ENCODE measurements around the gene KMT2D. TPM values are rescaled to one million over a fixed set of nuclear protein-coding genes. Genes with fewer than 3 reads are reported as not detected.

KMT2D gene
- total RNA-seq, 1 experiment from 2014 or later, result 41.9 TPM

DNA sequence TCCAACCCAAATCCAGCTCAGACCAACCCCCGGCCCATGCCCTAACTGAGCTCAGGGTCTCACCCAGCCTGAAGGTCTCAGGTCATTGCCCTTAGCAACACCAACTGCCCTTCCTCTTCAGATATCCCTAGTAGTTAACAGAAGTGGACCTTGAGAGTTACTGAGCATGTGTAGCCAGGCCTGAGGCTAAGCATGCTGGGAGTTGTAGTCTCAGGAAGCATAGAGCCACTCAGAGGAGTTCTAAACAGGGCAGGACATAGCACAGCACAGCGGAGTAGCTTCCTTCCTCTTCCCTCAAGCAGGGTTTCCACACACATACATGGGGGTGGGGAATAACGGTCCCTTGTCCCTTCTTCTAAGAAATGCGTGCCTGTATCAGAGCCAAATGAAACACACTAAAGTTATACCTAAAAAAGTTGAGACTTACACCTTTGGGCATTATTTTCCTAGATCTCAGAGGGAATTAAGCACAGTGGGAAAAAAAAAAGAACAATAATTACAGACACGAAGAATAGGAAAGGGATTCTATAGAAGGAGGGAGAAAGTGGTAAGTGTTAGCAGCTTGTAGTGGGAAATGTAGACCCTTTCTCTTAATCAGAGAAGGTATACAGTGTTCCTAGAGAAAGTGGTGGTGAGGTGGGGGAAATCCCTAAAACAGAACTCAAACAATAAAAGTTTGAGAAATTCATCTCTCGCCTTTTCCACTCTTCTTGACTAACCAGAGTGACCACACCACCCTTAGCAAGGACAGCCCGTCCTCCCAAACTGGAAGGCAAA lies 4.4 kb downstream of the KMT2D start:
- ChIA-PET CTCF (no interaction called here), POLR2A (ENCODE audit: unreplicated experiment) (interaction anchor here (0.6 to 0.7 kb wide), 2 partner anchors 30 to 307 kb away, joined by 6 read pairs; no protein-coding TSS in a partner anchor)
- H3K27ac ChIP-seq (ENCODE audit: low read length), result no peak overlapping the region
- H3K4me3 ChIP-seq (ENCODE audit: low read length), result peak overlapping the region; percentile 87
- BruUV-seq (replicated peaks), result no TSS peak
- H3K9me2 ChIP-seq (replicated peaks; ENCODE audit: low read length), result no peaks in the 10 kb centered on the region
- peak overlapping the region; percentile 93 for H3K4me2 ChIP-seq (ENCODE audit: low read length)
- TF ChIP-seq CTCF (conservative IDR thresholded peaks at IDR 0.05; ENCODE audit: low read depth, low read length), result no peak
- TF ChIP-seq EZH2phosphoT487 (IDR thresholded peaks at IDR 0.05; ENCODE audit: borderline replicate concordance, low read length), result no peak
- TF ChIP-seq EZH2 (IDR thresholded peaks at IDR 0.05; ENCODE audit: low read length, unreplicated experiment), result no peak
- H2AFZ ChIP-seq (ENCODE audit: low read length), result no peak overlapping the region
- H3F3A ChIP-seq (ENCODE audit: low read length, unreplicated experiment), result no peaks in the 10 kb centered on the region
- DNase-seq, result peak; percentile 64
- intact Hi-C loops (cut with micrococcal nuclease), result no loop called here
- peaks cover 23% of the 10 kb centered on the region for H3K4me1 ChIP-seq (ENCODE audit: insufficient read depth, low read length)
- H3K9ac ChIP-seq (ENCODE audit: low read length), result no peak overlapping the region
- no peaks in the 10 kb centered on the region for H3K27me3 ChIP-seq (ENCODE audit: low read length)
- peaks cover 62% of the 10 kb centered on the region for H4K20me1 ChIP-seq (ENCODE audit: low read length)
- peaks cover 78% of the 10 kb centered on the region for H3K79me2 ChIP-seq (ENCODE audit: low read length)
- no peaks in the 10 kb centered on the region for H3K9me3 ChIP-seq (ENCODE audit: low read length)
- peak; percentile 48 for ATAC-seq
- H3K36me3 ChIP-seq (ENCODE audit: low read depth, low read length), result peaks cover 38% of the 10 kb centered on the region

DNA sequence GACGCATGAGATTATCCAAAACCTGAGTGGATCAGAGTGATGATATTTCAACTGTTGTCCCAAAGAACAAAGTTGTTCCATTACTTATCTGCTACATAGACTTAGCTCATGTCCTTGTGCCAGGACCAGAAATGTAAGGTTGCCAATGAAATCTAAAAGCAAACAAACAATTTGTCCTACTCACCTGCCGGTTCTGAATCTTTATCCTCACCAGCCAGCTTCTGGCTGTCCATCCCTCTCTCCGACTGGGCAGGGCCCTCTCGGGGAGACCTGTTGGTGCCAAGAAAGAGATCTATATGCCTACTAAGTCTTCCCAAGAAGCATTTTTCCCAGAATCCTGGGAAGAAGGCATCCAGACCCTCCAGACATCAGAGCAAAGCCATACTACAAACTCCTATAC lies 5.5 kb downstream of the KMT2D start:
- no peak for DNase-seq
- H3F3A ChIP-seq (ENCODE audit: low read length, unreplicated experiment), result no peaks in the 10 kb centered on the region
- ChIA-PET POLR2A (ENCODE audit: unreplicated experiment) (no interaction called here), CTCF (no interaction called here)
- H3K27ac ChIP-seq (ENCODE audit: low read length), result no peak overlapping the region
- no peak overlapping the region for H3K4me2 ChIP-seq (ENCODE audit: low read length)
- H3K4me1 ChIP-seq (ENCODE audit: insufficient read depth, low read length), result peaks cover 23% of the 10 kb centered on the region
- H3K9me3 ChIP-seq (ENCODE audit: low read length), result no peaks in the 10 kb centered on the region
- H2AFZ ChIP-seq (ENCODE audit: low read length), result no peak overlapping the region
- ATAC-seq, result no peak
- peaks cover 70% of the 10 kb centered on the region for H3K79me2 ChIP-seq (ENCODE audit: low read length)
- no peaks in the 10 kb centered on the region for H3K9me2 ChIP-seq (replicated peaks; ENCODE audit: low read length)
- intact Hi-C loops (cut with micrococcal nuclease), result no loop called here
- BruUV-seq (replicated peaks), result no TSS peak
- peaks cover 65% of the 10 kb centered on the region for H4K20me1 ChIP-seq (ENCODE audit: low read length)
- no peak overlapping the region for H3K9ac ChIP-seq (ENCODE audit: low read length)
- no peak for TF ChIP-seq EZH2phosphoT487 (IDR thresholded peaks at IDR 0.05; ENCODE audit: borderline replicate concordance, low read length)
- TF ChIP-seq EZH2 (IDR thresholded peaks at IDR 0.05; ENCODE audit: low read length, unreplicated experiment), result no peak
- no peak for TF ChIP-seq CTCF (conservative IDR thresholded peaks at IDR 0.05; ENCODE audit: low read depth, low read length)
- H3K27me3 ChIP-seq (ENCODE audit: low read length), result no peaks in the 10 kb centered on the region
- H3K4me3 ChIP-seq (ENCODE audit: low read length), result no peak overlapping the region
- H3K36me3 ChIP-seq (ENCODE audit: low read depth, low read length), result peaks cover 49% of the 10 kb centered on the region

DNA sequence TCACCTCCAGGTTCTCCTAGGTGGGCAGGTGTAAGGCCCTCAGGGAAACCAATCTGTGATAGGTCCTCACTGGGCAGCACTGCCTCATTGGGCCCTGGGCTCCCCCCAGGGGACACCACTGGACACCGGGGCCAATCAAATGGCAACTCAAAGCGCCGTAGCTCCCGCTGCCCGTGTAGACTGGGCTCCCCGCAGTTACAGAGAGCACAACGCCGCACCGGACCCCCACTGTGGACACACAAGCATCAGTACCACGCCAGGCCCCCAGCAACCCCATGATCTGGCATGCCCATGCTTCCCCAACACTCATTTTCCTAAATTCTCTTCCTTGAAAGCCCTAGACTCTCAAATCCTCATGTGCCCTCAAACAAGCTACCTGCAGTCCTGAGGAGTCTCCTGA lies 6.1 kb downstream of the KMT2D start:
- no TSS peak for BruUV-seq (replicated peaks)
- Histone ChIP-seq H3K79me2 (ENCODE audit: low read length) (peaks cover 64% of the 10 kb centered on the region), H3K9ac (ENCODE audit: low read length) (no peak overlapping the region), H3K27me3 (ENCODE audit: low read length) (no peaks in the 10 kb centered on the region), H2AFZ (ENCODE audit: low read length) (no peak overlapping the region), H3K4me3 (ENCODE audit: low read length) (no peak overlapping the region), H3K9me2 (replicated peaks; ENCODE audit: low read length) (no peaks in the 10 kb centered on the region), H3K36me3 (ENCODE audit: low read depth, low read length) (peaks cover 54% of the 10 kb centered on the region), H3K27ac (ENCODE audit: low read length) (no peak overlapping the region), H3K4me2 (ENCODE audit: low read length) (no peak overlapping the region), H4K20me1 (ENCODE audit: low read length) (peaks cover 69% of the 10 kb centered on the region), H3K9me3 (ENCODE audit: low read length) (no peaks in the 10 kb centered on the region), H3K4me1 (ENCODE audit: insufficient read depth, low read length) (peaks cover 28% of the 10 kb centered on the region), H3F3A (ENCODE audit: low read length, unreplicated experiment) (no peaks in the 10 kb centered on the region)
- ChIA-PET CTCF (no interaction called here), POLR2A (ENCODE audit: unreplicated experiment) (no interaction called here)
- DNase-seq (no peak), ATAC-seq (no peak)
- intact Hi-C loops (cut with micrococcal nuclease), result no loop called here
- no peak for TF ChIP-seq EZH2phosphoT487 (IDR thresholded peaks at IDR 0.05; ENCODE audit: borderline replicate concordance, low read length)
- no peak for TF ChIP-seq EZH2 (IDR thresholded peaks at IDR 0.05; ENCODE audit: low read length, unreplicated experiment)
- no peak for TF ChIP-seq CTCF (conservative IDR thresholded peaks at IDR 0.05; ENCODE audit: low read depth, low read length)
